Measurements from ENCODE around the gene COX19. TPM values are rescaled to one million over a fixed set of nuclear protein-coding genes. Genes with fewer than 3 reads are reported as not detected.
A peak's percentile ranks its signal among the peaks of the same experiment; 100 is the strongest.
"Not testable (repeated sequence)": the region's sequence is repeated elsewhere in the genome, so short reads cannot be mapped to it uniquely, and the experiment has no call there.

The COX19 gene
- total RNA-seq, 1 experiment from 2014 or later: 4.4 TPM

DNA sequence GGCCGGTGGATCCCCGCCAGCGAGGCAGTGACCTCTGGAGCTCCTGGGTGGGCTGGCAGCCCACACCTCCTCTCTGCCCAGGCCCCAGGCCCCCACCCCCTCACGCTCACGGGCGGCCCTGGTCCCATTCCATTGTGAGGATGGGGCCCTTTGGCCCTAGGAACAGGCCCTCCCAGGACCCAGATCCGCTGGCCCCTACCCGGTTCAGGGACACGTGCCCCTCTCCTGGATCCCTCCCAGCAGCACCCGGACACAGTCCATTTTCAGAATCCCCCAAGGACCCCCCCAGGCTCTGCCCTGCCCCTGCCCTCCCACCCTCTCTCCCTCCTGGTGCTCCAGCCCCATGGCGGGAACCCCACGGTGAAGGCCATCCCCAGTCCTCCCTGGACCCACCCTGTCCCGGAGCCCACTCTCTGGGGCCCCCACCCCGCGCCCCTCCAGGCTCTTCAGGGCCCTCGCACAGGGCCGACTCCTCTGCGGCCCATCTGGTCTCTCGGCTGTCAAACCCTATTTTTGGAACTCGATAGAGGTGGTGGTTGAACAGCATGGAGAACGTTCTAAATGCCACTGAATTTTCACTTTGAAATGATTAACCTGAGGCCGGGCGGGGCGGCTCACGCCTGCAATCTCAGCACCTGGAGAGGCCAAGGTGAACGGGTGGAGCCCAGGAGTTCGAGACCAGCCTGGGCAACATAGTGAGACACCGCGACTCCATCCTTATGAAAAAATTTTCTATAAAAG, 28.9 kb downstream of the COX19 start:
- H3K36me3 ChIP-seq: no peaks in the 10 kb centered on the region
- no peak for DNase-seq
- no peaks in the 10 kb centered on the region for H3K27me3 ChIP-seq
- H3K4me3 ChIP-seq: no peak overlapping the region
- H3K9me3 ChIP-seq: peaks cover under 1% of the 10 kb centered on the region; the same call in 1 of the 2 replicates

DNA sequence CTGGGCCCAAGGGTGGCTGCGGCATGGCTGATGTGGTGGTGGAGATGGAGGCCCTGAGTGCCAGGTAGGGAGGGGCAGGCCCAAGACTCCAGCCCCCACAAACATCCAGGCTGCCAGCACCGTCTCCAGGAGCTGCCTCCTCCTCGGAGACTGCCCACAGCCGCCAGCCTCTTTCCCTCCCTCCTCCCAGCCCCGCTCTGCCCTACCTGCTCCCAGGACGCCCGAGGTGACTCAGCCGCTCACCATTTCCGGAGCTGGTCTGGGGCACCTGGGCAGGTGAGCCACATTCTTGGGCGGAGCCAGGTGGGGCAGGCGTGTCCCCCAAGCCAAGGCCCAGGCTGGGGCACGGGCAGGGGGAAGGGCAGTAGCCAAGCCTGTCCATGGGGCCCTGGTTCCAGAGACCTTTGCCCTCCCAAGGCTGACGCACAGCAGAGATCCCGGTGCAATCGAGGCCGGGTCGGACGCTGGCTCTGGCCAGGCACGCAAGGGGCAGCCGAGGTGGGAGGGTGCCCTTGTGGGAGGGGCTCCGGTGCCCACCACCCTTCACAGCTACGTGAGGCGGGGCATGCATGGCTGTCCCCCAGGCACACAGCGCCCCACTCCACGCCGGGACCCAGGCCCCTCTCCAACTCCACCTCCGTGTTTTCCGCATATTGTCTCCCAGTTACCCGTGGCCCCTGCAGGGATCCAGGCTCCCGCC, 29.6 kb downstream of the COX19 start:
- Histone ChIP-seq H3K27me3 (0 out of 2 replicates have a peak, but pooled peaks cover 5% of the 10 kb centered on the region), H3K4me3 (no peak overlapping the region), H3K9me3 (peaks cover 6% of the 10 kb centered on the region; the same call in 1 of the 2 replicates), H3K36me3 (no peaks in the 10 kb centered on the region)
- DNase-seq: no peak

DNA sequence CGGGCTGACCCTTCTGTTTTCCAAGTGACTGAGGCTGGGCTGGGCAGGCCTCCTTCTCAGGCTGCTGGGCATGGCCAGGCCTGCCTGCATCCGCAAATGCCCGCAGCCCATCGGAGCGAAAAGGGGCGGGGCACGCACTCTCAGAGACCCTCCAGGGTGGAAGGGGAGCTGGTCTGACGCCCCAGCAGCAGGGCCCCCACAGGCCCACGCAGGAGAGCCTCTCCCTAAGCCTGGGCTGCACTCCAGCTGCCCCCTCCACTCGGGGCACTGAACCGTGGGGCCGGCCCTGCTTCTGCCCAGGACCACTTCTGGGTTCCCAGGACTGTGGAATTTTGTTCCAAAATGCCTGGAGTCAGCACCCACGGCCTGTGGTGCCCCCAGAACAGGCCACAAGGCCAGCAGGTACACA, 30.2 kb downstream of the COX19 start:
- no peak for DNase-seq
- no peaks in the 10 kb centered on the region for H3K36me3 ChIP-seq
- peaks cover 6% of the 10 kb centered on the region for H3K9me3 ChIP-seq
- H3K27me3 ChIP-seq: 0 out of 2 replicates have a peak, but pooled peaks cover 7% of the 10 kb centered on the region
- H3K4me3 ChIP-seq: no peak overlapping the region

DNA sequence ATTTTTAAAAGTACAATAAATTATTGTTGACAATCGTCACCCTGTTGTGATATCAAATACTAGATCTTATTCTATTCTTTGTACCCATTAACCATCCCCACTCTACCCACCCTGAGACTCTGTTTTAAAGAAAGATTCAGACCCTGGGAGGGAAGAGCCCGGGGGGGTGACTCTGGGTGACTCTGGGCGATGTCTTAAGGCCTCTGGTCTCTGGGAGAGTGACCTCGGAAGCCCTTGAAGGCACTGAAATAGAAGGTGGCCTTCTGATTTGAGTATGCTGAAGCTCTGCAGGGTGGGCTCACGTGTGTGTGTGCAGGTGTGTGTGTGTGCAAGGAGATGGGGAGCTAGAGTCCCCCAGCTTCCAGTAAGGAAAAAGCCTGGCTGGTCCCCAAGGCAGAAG, 30.6 kb downstream of the COX19 start:
- no peaks in the 10 kb centered on the region for H3K36me3 ChIP-seq
- no peak overlapping the region for H3K4me3 ChIP-seq
- 0 out of 2 replicates have a peak, but pooled peaks cover 7% of the 10 kb centered on the region for H3K27me3 ChIP-seq
- peaks cover 6% of the 10 kb centered on the region for H3K9me3 ChIP-seq
- no peak for DNase-seq

DNA sequence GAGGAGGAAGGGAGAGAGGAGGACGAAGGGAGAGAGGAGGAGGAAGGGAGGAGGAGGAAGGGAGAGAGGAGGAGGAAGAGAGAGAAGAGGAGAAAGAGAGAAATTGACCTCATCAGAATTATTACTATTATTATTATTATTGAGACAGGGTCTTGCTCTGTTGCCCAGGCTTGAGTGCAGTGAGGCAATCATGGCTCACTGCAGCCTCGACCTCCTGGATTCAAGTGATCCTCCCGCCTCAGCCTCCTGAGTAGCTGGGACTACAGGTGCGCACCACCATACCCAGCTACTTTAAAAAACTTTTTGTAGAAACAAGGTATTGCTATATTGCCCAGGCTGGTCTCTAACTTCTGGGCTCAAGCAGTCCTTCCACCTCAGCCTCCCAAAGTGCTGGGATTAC, 31.6 kb downstream of the COX19 start:
- not testable (repeated sequence) for H3K36me3 ChIP-seq, H3K27me3 ChIP-seq, H3K9me3 ChIP-seq, DNase-seq, H3K4me3 ChIP-seq

GRCh38 chr7:940599-941408, 34.5 kb downstream of the COX19 start:
- Histone ChIP-seq H3K4me3 (no peak overlapping the region), H3K36me3 (no peaks in the 10 kb centered on the region), H3K27me3 (0 out of 2 replicates have a peak, but pooled peaks cover 7% of the 10 kb centered on the region), H3K9me3 (peaks cover 6% of the 10 kb centered on the region)
- DNase-seq: no peak

GRCh38 chr7:939843-940242, 35.5 kb downstream of the COX19 start:
- 0 out of 2 replicates have a peak, but pooled peaks cover 7% of the 10 kb centered on the region for H3K27me3 ChIP-seq
- H3K9me3 ChIP-seq: peaks cover 6% of the 10 kb centered on the region
- no peak overlapping the region for H3K4me3 ChIP-seq
- no peak for DNase-seq
- no peaks in the 10 kb centered on the region for H3K36me3 ChIP-seq

- H3K36me3 ChIP-seq: no peaks in the 10 kb centered on the region
- no peak overlapping the region for H3K4me3 ChIP-seq
- no peak for DNase-seq
- peaks cover 6% of the 10 kb centered on the region for H3K9me3 ChIP-seq
- 0 out of 2 replicates have a peak, but pooled peaks cover 7% of the 10 kb centered on the region for H3K27me3 ChIP-seq
Measured at GRCh38 chr7:938546-939185, 36.7 kb downstream of the COX19 start.

- Histone ChIP-seq H3K36me3 (no peaks in the 10 kb centered on the region), H3K27me3 (0 out of 2 replicates have a peak, but pooled peaks cover 7% of the 10 kb centered on the region), H3K9me3 (peaks cover 6% of the 10 kb centered on the region), H3K4me3 (no peak overlapping the region)
- DNase-seq: no peak
Measured at GRCh38 chr7:937856-938484, 37.4 kb downstream of the COX19 start.

DNA sequence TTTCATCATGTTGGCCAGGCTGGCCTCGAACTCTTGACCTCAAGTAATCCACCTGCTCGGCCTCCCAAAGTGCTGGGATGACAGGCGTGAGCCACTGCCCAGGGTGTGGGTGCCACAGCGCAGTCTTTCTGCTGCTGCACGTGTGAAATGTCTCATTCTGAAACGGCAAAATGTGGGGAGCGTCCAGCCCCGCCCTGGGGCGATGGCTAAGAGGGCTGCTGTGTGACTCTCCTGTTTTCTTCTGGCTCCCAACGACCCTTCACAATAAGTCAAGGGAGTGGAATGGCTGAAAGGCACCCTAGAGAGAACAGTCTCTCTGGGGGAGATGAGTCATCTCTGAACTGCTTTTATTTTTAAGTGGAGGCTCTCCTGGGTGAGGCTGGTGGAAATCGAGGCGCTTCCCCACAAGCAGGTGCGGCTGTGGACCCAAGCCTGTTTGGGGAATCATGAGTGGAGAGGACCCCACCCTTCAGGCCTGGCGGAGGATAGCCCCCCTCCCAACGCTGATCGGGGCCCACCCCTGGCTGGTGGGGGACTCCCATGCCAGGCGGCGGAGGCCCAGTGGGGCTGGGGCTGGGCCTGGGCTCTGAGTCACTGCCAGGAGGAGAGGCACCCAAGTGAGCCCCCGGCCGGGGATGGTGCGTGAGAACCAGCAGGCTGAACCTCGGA, 38.8 kb downstream of the COX19 start:
- H3K36me3 ChIP-seq: no peaks in the 10 kb centered on the region
- H3K4me3 ChIP-seq: no peak overlapping the region
- peaks cover 6% of the 10 kb centered on the region for H3K9me3 ChIP-seq
- H3K27me3 ChIP-seq: 0 out of 2 replicates have a peak, but pooled peaks cover 7% of the 10 kb centered on the region
- DNase-seq: peak; percentile 38

DNA sequence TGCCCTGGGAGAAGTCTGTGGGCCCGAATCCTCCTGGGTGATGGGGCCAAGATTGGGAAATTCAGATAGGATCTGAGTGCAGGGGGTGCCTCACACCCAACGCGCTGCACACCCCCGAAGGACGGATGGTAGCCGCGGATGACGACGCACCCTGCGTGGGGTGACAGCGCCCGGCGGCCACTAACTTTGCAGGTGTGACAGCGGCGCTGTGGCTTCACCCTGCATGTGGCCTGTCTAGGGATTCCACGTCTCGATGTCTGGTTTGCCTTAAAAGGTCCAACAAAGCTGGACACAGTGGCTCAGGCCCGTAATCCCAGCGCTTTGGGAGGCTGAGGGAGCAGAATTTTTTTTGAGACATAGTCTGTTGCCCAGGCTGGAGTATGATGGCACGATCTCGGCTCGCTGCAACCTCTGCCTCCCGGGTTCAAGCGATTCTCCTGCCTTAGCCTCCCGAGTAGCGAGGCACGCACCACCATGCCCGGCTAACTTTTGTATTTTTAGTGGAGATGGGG, 39.4 kb downstream of the COX19 start:
- Histone ChIP-seq H3K36me3 (no peaks in the 10 kb centered on the region), H3K4me3 (no peak overlapping the region), H3K27me3 (0 out of 2 replicates have a peak, but pooled peaks cover 2% of the 10 kb centered on the region), H3K9me3 (peaks cover under 1% of the 10 kb centered on the region)
- no peak for DNase-seq

DNA sequence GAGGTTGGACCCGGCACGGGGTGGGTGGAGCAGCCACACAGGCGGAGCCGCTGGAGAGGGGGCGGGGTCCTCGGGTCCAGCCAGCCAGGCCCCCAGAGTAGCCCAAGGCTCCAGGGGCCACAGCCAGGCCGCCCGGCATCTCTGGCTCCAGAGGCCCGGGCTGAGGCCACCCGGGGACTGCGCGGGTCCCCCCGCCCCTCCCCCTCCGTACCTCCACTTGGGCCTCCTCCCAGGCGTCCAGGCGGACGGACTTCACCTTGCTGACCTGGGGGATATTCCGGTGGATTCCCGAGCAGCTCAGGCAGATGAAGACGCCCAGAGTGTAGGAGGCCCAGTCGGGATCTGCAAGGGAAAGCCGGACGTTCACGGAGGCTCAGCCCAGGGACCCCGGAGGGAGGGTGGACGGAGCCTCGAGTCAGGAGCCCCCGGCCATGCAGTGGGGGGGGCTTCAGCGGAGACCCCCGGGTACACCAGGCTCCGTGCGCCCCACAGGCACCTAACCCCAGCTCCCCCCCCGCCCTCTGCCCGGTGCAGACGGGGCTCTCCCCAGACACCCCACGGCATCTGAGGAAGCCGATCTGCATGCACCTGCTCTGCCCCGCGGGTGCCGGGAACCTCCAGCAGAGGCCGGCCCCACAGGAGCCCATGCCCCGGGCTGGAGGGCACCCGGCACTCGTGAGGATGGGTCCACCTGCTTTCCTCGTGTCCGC, 40.0 kb downstream of the COX19 start:
- no peaks in the 10 kb centered on the region for H3K36me3 ChIP-seq
- H3K4me3 ChIP-seq: no peak overlapping the region
- no peaks in the 10 kb centered on the region for H3K27me3 ChIP-seq
- H3K9me3 ChIP-seq: no peaks in the 10 kb centered on the region; the same call in 1 of the 2 replicates
- no peak for DNase-seq

DNA sequence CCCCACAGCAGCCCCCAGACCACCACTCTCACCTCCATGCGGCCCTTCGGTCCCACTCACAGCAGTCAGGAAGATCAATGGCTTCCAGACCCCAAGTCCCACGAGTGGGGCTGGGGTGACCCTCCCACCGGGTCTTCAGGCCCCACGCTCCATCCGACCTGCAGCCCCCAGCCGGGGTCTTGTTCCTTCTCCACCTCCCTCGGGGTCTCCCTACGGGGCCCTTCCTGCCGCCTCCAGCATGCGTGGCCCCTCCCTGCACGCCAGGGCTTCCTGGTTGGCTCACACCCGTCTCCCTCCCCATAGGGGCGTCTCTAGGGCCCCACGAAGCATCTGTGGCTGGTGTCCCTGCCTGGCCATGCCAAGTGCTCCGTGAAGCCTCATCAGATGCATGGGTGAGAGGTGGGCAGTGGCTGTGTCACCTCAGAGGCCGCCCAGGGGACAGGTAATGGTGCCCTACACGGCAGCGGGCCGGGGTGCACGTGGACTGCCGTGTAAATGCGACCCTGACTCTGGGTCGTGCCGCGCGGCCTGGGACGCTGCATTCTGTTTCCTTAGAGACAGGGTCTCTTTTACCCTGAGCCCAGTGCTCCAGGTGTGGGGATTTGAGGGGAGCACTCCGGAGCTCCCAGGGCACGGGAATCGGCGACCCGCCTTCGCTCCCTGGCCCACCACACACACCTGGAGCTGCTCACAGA, 40.7 kb downstream of the COX19 start:
- Histone ChIP-seq H3K4me3 (no peak overlapping the region), H3K27me3 (no peaks in the 10 kb centered on the region), H3K36me3 (no peaks in the 10 kb centered on the region), H3K9me3 (no peaks in the 10 kb centered on the region)
- DNase-seq: no peak

DNA sequence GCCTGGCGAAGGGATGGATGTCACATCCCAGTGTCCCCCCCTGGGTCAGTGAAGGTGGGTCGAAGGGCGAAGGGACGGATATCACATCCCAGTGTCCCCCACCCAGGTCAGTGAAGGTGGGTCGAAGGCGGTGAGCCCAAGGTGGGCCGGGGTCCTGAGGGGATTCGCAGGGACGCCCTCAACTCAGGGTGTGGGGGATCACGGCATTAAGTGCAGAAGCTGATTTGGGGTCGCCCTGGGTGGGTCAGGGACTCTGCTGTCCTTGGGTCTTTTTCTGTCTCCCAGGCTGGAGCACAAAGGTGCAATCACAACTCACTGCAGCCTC, 42.7 kb downstream of the COX19 start:
- DNase-seq: no peak
- Histone ChIP-seq H3K27me3 (no peaks in the 10 kb centered on the region), H3K9me3 (no peaks in the 10 kb centered on the region), H3K36me3 (no peaks in the 10 kb centered on the region), H3K4me3 (no peak overlapping the region)

All from MG63 (cell line).